Measurements from ENCODE around the gene LNX2. TPM values are rescaled to one million over a fixed set of nuclear protein-coding genes. Genes with fewer than 3 reads are reported as not detected.
A peak's percentile ranks its signal among the peaks of the same experiment; 100 is the strongest.

LNX2 gene
- polyA plus RNA-seq, 3 donors = 10.7 to 13.7 (median 12.4) TPM

GRCh38 chr13:27622102-27622820, 1.9 kb upstream of the LNX2 start:
- peak in 3 of 11 donors; percentile 15 to 47 (median 22) for DNase-seq (ENCODE audit: extremely low read depth in 1 of 11, low read depth in 9 of 11, low spot score in 4 of 11)

GRCh38 chr13:27621366-27622101, 1.2 kb upstream of the LNX2 start, which contains the start of gene POLR1D:
Gene POLR1D, plus strand, starts transcription at chr13:27621892. Its CDS starts 92 bp downstream, at chr13:27621984.
- peak; percentile 57 to 80 (median 73) for DNase-seq (ENCODE audit: extremely low read depth in 1 of 11, low read depth in 9 of 11, low spot score in 4 of 11)

- peak in 5 of 11 donors; percentile 27 to 59 (median 42) for DNase-seq (ENCODE audit: extremely low read depth in 1 of 11, low read depth in 9 of 11, low spot score in 4 of 11)
These were observed 712 bp upstream of the LNX2 start for GRCh38 chr13:27621116-27621365.

- peak in 4 of 11 donors; percentile 23 to 33 (median 28) for DNase-seq (ENCODE audit: extremely low read depth in 1 of 11, low read depth in 9 of 11, low spot score in 4 of 11)
These were observed 477 bp downstream of the LNX2 start for GRCh38 chr13:27619728-27620376.

GRCh38 chr13:27619093-27619727, 1.1 kb downstream of the LNX2 start:
- DNase-seq (ENCODE audit: extremely low read depth in 1 of 11, low read depth in 9 of 11, low spot score in 4 of 11) = peak in 1 of 11 donors; percentile 5

- DNase-seq (ENCODE audit: extremely low read depth in 1 of 11, low read depth in 9 of 11, low spot score in 4 of 11) = no peak
These were observed 2.4 kb downstream of the LNX2 start for GRCh38 chr13:27617881-27618321.

- no peak for DNase-seq (ENCODE audit: extremely low read depth in 1 of 11, low read depth in 9 of 11, low spot score in 4 of 11)
These were observed 6.7 kb downstream of the LNX2 start for GRCh38 chr13:27613628-27614027.

- peak in 1 of 11 donors; percentile 1 for DNase-seq (ENCODE audit: extremely low read depth in 1 of 11, low read depth in 9 of 11, low spot score in 4 of 11)
These were observed 13.2 kb downstream of the LNX2 start for GRCh38 chr13:27607125-27607524.

- DNase-seq (ENCODE audit: extremely low read depth in 1 of 11, low read depth in 9 of 11, low spot score in 4 of 11) = no peak
These were observed 14.6 kb downstream of the LNX2 start for GRCh38 chr13:27605610-27606200.

GRCh38 chr13:27605099-27605498, 15.2 kb downstream of the LNX2 start:
- no peak for DNase-seq (ENCODE audit: extremely low read depth in 1 of 11, low read depth in 9 of 11, low spot score in 4 of 11)

GRCh38 chr13:27601803-27602202, 18.5 kb downstream of the LNX2 start:
- no peak for DNase-seq (ENCODE audit: extremely low read depth in 1 of 11, low read depth in 9 of 11, low spot score in 4 of 11)

GRCh38 chr13:27601208-27601607, 19.1 kb downstream of the LNX2 start:
- DNase-seq (ENCODE audit: extremely low read depth in 1 of 11, low read depth in 9 of 11, low spot score in 4 of 11) = no peak

GRCh38 chr13:27600711-27601110, 19.6 kb downstream of the LNX2 start:
- DNase-seq (ENCODE audit: extremely low read depth in 1 of 11, low read depth in 9 of 11, low spot score in 4 of 11) = no peak

GRCh38 chr13:27599845-27600553, 20.3 kb downstream of the LNX2 start:
- no peak for DNase-seq (ENCODE audit: extremely low read depth in 1 of 11, low read depth in 9 of 11, low spot score in 4 of 11)

- no peak for DNase-seq (ENCODE audit: extremely low read depth in 1 of 11, low read depth in 9 of 11, low spot score in 4 of 11)
These were observed 21.2 kb downstream of the LNX2 start for GRCh38 chr13:27599096-27599495.

- no peak for DNase-seq (ENCODE audit: extremely low read depth in 1 of 11, low read depth in 9 of 11, low spot score in 4 of 11)
These were observed 25.1 kb downstream of the LNX2 start for GRCh38 chr13:27595055-27595811.

- no peak for DNase-seq (ENCODE audit: extremely low read depth in 1 of 11, low read depth in 9 of 11, low spot score in 4 of 11)
These were observed 27.1 kb downstream of the LNX2 start for GRCh38 chr13:27593267-27593666.

GRCh38 chr13:27592865-27593264, 27.5 kb downstream of the LNX2 start:
- DNase-seq (ENCODE audit: extremely low read depth in 1 of 11, low read depth in 9 of 11, low spot score in 4 of 11) = no peak
